NCI-H1694 (cell line): ENCODE data around the gene LHX1.

Experiments used
- DNase-seq: peaks from one replicate; lab custom pipeline; 2025; lab: John Stamatoyannopoulos, UW

Gene LHX1

DNA sequence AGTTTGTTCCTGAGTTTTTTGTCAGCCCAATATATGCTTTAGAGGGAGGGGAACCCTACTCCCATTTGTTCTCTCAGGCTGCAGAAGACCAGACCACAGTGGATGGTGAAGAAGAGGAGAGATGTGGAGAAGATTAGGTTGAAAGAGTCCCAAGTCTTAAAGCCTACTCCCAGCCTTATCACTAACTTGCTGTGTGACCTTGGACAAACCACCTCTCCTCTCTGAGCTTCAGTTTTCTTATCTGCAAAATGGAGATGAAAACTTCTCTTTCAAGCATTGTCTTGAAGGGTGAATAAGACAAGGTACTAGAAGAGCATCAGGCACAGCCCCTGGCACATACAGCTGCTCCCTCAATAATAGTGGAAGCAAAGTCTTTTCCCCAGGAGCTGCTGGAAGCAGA, 15.1 kb upstream of the LHX1 start:
- no peak for DNase-seq

DNA sequence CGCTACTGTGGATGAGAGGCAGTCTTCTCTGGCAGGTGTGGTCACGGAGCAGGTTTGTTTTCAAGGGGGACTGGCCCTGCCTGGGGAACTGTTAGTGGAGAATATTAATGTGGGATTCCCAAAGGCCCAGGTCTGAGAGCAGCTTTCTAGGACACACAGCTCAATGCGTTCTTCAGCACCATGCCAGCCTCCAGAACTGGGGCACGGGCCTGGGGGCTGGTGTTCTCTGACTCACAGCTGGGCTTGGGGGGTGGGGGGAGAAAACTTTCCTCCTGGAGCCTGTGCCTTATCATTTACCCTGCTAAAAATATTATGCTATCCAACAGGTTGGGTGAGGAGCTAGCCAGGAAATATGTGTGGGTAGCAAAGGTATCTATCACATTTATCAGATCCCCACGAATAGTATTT, 13.5 kb upstream of the LHX1 start:
- DNase-seq, result no peak

DNA sequence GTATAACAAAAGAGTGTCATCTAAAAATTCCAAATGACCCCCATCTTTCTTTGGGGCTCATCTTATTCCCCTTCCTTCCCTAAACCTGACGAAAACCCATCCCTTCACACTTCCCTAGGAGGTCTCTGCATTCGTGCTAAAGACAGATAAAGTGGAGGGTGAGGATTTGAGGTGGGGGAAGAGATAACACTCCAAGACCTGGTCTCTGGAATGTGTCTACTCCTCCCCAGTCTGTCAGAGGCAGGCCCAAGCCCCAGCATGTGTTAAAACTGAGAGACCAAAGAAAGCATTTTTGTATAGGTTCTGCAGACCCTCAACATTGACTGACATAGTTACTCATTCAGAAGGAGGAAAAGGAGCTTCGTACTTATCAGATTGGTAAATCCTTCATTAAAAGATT, 11.0 kb upstream of the LHX1 start:
- no peak for DNase-seq

DNA sequence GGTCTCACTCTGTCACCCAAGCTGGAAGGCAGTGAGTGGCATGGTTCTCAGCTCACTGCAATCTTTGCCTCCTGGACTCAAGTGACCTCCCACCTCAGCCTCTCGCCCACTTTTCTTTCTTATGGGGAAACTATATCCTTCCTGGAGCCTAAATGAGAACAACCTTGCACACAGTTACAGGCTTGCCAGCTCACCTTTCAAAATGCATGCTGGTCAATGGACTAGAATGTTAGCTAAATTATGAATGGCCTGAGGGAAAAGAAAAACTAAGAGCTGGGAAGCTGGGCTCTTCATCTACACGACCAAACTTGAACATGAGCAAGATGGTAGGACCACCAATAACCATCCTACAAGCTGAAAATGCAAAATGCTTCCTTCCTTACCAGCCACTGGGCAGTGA, 10.6 kb upstream of the LHX1 start:
- DNase-seq, result no peak

GRCh38 chr17:36928471-36929345, 8.6 kb upstream of the LHX1 start:
- no peak for DNase-seq

DNA sequence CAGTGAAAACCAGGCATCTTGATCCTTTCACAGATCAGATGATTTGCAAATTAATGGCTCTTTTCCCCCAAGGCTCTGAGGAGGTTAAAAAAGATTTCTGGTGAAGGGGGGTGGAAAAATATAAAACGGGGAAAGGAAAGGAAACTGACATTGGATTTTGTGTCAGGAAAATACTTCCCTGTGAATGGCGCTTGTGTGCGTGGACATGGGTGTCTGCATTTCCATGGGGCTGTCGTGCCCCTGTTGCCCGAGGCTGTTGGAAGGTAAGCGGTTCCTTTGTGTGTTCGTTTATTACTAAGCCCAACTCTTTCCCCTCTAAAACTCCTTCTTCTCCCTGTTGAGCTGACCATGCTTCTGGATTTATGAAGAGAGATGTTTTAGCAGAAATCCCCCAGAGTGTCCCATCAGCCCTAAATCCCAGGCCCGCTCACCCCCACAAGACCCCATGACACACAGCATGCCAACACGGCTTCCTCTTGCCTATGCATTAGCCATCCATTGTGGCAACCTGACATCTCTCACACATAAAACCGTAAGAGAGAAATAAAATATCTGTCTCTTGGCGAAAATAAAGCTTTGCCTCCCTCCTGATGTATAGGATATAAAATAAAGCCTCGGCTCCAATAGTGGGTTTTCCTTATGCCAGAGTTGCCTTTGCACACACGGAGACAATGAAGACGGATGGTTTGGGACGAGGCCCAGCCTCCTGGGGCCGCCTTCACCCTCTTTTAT, 7.3 kb upstream of the LHX1 start:
- DNase-seq, result no peak

DNA sequence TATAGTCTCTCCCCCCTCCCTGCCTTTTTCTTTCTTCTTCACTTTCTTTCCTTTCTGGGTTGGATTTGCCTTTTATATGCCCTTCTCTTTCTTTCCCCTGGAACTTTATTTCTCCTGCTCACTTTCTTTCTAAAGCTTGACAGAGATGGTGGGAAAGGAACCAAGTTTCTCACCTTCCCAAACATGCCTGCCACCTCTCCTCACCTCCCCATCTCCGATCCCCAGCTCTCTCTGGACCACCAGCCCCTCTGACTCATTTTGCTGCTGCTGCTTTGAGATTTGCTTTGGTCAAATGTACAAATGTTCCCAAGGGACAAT, 6.7 kb upstream of the LHX1 start:
- no peak for DNase-seq

- DNase-seq, result no peak
Observed at GRCh38 chr17:36931096-36931696, 6.1 kb upstream of the LHX1 start.

- DNase-seq, result no peak
Observed at GRCh38 chr17:36931697-36932382, 5.4 kb upstream of the LHX1 start.

DNA sequence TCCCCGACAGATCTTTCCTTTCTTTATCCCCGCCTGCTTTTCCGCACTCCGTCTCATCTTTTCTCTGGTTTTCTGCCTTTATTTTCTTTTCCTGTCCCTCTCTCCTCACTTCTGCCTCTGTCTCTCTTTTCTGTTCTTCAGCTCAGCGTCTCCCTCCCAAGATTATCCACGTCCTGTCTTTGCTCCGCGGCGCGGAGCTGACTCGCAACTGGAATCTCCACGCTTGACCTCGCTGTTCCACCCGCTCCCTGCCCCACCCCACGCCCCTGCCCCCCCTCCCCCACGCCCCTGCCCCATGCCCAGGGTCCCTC, 4.9 kb upstream of the LHX1 start:
- DNase-seq, result no peak

GRCh38 chr17:36932694-36933511, 4.4 kb upstream of the LHX1 start:
- DNase-seq, result no peak

GRCh38 chr17:36933512-36934143, 3.6 kb upstream of the LHX1 start:
- DNase-seq, result no peak

GRCh38 chr17:36934144-36934691, 3.1 kb upstream of the LHX1 start:
- no peak for DNase-seq

GRCh38 chr17:36934692-36935630, 2.3 kb upstream of the LHX1 start:
- DNase-seq, result peak; percentile 20

DNA sequence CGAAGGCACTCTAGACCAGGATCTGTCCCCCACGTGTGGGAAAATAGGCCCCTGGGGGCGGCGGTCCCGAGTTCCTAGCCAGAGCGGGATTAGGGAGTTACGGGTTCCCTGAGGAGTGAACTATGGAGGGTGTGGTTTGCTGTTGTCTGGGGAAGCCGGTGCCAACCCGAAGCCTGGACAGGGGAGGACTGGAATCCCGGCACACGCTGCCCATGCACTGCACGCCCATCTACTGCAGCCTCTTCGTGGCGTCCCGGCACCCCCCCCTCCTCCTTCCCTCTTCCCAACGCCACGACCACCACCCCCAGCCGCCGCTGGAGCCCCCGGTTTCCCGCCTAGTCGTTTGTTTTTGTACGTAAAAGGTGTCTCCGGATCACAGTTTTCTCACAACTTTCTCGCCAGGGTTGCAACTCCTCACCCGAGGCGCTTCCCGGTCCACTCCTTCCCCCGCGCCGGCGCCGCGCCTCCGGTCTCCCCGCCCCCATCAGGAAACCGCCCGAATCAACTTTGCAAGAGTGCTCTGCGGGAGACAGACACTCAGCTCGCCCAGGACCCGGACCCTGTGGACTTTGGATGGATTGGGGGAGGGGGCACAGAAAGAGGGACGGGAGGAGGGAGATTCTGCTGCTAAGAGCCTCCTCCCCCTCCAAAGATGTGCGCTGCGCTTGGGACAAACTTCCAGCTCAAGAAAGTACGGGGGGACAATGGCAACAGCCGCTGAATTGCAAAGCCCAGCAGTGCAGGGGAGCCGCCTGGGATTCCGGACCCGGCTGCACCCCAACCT, 1.4 kb upstream of the LHX1 start:
- no peak for DNase-seq

DNA sequence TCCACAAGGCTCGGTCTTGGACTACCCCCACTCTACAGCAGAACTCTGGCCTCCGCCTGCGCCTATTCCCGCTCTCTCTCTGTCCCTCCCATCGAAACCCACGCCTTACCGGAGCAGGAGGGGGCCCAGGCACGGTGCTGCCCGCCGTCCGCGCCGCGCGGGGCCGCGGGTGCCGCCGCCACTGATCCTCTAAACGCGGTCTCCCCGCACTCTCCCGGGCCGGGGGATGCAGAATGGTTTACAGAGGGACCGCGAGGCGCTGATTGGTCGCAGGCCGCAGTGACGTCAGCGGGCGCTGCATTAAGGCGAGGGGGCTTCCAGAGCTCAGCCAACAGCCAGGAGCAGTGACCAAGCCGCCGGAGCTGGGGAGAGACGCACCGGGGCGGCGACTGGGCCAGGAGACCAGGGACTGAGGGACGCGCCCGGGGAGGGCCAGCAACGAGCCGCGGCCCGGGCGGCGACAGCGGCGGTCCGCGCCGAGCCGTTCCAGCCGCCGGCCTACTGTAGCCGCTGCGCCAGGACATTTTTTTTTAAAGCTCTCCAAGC, 747 bp upstream of the LHX1 start:
- DNase-seq, result peak; percentile 36

- DNase-seq, result no peak
Observed at GRCh38 chr17:36937959-36938565, 787 bp downstream of the LHX1 start.

GRCh38 chr17:36938566-36939051, 1.3 kb downstream of the LHX1 start:
- DNase-seq, result no peak
